Panc1 (cell line): ENCODE data around the gene ADAD1. TPM values are rescaled to one million over a fixed set of nuclear protein-coding genes. Genes with fewer than 3 reads are reported as not detected.

Source experiments
- ATAC-seq: fragments of 200-7000 bp; cut with Tn5 transposase; 2 replicates; pipeline ENCODE4 v1.9.1; 2020; ENCODE audit warnings: mild to moderate bottlenecking, moderate library complexity
- BruUV-seq: library from RNA; stranded (reverse); fragments of 400-500 nt; replicated peaks from 2 replicates; lab custom pipeline; 2021; lab: Mats Ljungman, UMichigan
- CTCF ChIA-PET: fragments of 300-600 bp; sonication (Branson Sonifier 250); formaldehyde crosslinking; loops from one replicate; lab custom pipeline; 2022; ENCODE audit warnings: antibody characterized with exemption; lab: Charles Lee
- POLR2A ChIA-PET: fragments of 300-600 bp; sonication (Branson Sonifier 250); formaldehyde crosslinking; loops from one replicate; lab custom pipeline; 2022; ENCODE audit warnings: antibody characterized with exemption; lab: Charles Lee
- DNase-seq: peaks from one replicate; pipeline ENCODE4 v3.0.0-alpha.2; 2010; ENCODE audit warnings: low read depth, low spot score
- H3K27ac ChIP-seq: 2 replicates; pipeline ENCODE4 v1.5.1; 2011; ENCODE audit warnings: mild to moderate bottlenecking, low read length, inconsistent platforms
- H3K27me3 ChIP-seq: fragments of 200-500 bp; sonication (Bioruptor generic); 2 replicates; pipeline ENCODE4 v1.6.0; 2014; ENCODE audit warnings: low read length, inconsistent platforms; ENCODE audit not compliant: control insufficient read depth, insufficient read depth
- H3K36me3 ChIP-seq: fragments of 200-500 bp; sonication (Bioruptor generic); 2 replicates; pipeline ENCODE4 v1.5.1; 2014; ENCODE audit warnings: inconsistent platforms, mild to moderate bottlenecking, low read length, moderate library complexity; ENCODE audit not compliant: control insufficient read depth, insufficient read depth
- H3K4me1 ChIP-seq: 2 replicates; pipeline ENCODE4 v1.5.1; 2011; ENCODE audit warnings: inconsistent platforms, mild to moderate bottlenecking, low read length, moderate library complexity; ENCODE audit not compliant: control insufficient read depth, insufficient read depth
- H3K4me3 ChIP-seq, 2 experiments: 2 replicates each; pipeline ENCODE4 v1.5.1; 2011 to 2012; ENCODE audit warnings: low read depth in 2 of 2, low read length in 2 of 2, mild to moderate bottlenecking in 2 of 2, inconsistent platforms in 1 of 2, moderate library complexity in 1 of 2
- H3K9me3 ChIP-seq: fragments of 200-500 bp; sonication (Bioruptor generic); 2 replicates; pipeline ENCODE4 v1.5.1; 2014; ENCODE audit warnings: low read depth, mild to moderate bottlenecking, inconsistent platforms, low read length, moderate library complexity; ENCODE audit not compliant: control insufficient read depth, insufficient read depth
- POLR2AphosphoS5 ChIP-seq: IDR thresholded peaks from 2 replicates; pipeline ENCODE4 v1.6.1; 2012; ENCODE audit warnings: mild to moderate bottlenecking, low read depth, low read length, moderate library complexity
- SIN3A ChIP-seq: IDR thresholded peaks from 2 replicates; pipeline ENCODE4 v1.6.1; 2012; ENCODE audit warnings: low read depth, mild to moderate bottlenecking, low read length, moderate library complexity, borderline replicate concordance; ENCODE audit not compliant: insufficient read depth
- TCF7L2 ChIP-seq: IDR thresholded peaks from 2 replicates; pipeline ENCODE4 v1.6.1; 2011; ENCODE audit warnings: mild to moderate bottlenecking, low read depth, low read length, inconsistent platforms
- in situ Hi-C: cut with HindIII; loops from 2 replicates; pipeline ENCODE4 v1.10.0; 2016; ENCODE audit warnings: low sequenced_read_pairs, low pct_unique_long_range_greater_than_20kb
- intact Hi-C: fragments of 100-400 bp; cut with micrococcal nuclease; formaldehyde crosslinking; loops from one replicate; pipeline ENCODE4 v1.10.0; 2022; ENCODE audit not compliant: unreplicated experiment
- total RNA-seq: library from RNA; stranded (reverse); gene quantifications from one replicate; pipeline ENCODE4 v1.2.1, GENCODE V29; 2021; ENCODE audit not compliant: unreplicated experiment
- TF ChIP-seq, protein P1 (sequence below): fragments of 450-650 bp; IDR thresholded peaks from 2 replicates; pipeline ENCODE4 v1.5.1; 2017; ENCODE audit warnings: mild to moderate bottlenecking
- TF ChIP-seq, protein P2 (sequence below), 2 experiments: IDR thresholded peaks; 2 replicates each; pipeline ENCODE4 v1.6.1; 2011 to 2012; ENCODE audit warnings: low read depth in 2 of 2, control low read depth in 1 of 2, low read length in 1 of 2, mild to moderate bottlenecking in 1 of 2, moderate library complexity in 1 of 2; ENCODE audit not compliant: insufficient read depth in 1 of 2

ADAD1 gene
- total RNA-seq, 1 experiment from 2014 or later = not detected

DNA sequence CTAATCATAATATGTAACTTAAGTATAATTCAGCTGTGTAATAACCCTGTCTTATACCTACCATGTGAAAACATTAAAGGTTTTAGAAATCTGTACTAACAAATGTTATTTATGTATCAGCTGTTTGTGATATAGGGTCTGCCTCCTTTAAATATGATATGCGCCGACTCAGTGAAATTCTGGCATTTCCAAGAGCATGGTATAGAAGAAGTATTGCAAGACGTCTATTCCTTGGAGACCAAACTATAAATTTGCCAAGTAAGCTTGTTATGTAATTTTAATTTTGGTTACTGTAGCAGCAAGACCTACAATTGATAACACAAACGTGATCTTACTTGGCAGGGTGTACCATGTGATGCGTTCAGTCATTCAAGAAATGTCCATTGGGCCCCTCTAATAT lies 32.3 kb upstream of the ADAD1 start:
- no peak for ATAC-seq
- H3K27me3 ChIP-seq = no peaks in the 10 kb centered on the region
- H3K27ac ChIP-seq = no peak overlapping the region
- H3K9me3 ChIP-seq = no peaks in the 10 kb centered on the region
- no peaks in the 10 kb centered on the region; the same call in 1 of the 2 replicates for H3K36me3 ChIP-seq
- POLR2A ChIA-PET = no interaction called here
- no peaks in the 10 kb centered on the region for H3K4me1 ChIP-seq
- TF ChIP-seq, protein P1, sequence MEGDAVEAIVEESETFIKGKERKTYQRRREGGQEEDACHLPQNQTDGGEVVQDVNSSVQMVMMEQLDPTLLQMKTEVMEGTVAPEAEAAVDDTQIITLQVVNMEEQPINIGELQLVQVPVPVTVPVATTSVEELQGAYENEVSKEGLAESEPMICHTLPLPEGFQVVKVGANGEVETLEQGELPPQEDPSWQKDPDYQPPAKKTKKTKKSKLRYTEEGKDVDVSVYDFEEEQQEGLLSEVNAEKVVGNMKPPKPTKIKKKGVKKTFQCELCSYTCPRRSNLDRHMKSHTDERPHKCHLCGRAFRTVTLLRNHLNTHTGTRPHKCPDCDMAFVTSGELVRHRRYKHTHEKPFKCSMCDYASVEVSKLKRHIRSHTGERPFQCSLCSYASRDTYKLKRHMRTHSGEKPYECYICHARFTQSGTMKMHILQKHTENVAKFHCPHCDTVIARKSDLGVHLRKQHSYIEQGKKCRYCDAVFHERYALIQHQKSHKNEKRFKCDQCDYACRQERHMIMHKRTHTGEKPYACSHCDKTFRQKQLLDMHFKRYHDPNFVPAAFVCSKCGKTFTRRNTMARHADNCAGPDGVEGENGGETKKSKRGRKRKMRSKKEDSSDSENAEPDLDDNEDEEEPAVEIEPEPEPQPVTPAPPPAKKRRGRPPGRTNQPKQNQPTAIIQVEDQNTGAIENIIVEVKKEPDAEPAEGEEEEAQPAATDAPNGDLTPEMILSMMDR = no peak
- TF ChIP-seq SIN3A = no peak
- TF ChIP-seq, protein P2, sequence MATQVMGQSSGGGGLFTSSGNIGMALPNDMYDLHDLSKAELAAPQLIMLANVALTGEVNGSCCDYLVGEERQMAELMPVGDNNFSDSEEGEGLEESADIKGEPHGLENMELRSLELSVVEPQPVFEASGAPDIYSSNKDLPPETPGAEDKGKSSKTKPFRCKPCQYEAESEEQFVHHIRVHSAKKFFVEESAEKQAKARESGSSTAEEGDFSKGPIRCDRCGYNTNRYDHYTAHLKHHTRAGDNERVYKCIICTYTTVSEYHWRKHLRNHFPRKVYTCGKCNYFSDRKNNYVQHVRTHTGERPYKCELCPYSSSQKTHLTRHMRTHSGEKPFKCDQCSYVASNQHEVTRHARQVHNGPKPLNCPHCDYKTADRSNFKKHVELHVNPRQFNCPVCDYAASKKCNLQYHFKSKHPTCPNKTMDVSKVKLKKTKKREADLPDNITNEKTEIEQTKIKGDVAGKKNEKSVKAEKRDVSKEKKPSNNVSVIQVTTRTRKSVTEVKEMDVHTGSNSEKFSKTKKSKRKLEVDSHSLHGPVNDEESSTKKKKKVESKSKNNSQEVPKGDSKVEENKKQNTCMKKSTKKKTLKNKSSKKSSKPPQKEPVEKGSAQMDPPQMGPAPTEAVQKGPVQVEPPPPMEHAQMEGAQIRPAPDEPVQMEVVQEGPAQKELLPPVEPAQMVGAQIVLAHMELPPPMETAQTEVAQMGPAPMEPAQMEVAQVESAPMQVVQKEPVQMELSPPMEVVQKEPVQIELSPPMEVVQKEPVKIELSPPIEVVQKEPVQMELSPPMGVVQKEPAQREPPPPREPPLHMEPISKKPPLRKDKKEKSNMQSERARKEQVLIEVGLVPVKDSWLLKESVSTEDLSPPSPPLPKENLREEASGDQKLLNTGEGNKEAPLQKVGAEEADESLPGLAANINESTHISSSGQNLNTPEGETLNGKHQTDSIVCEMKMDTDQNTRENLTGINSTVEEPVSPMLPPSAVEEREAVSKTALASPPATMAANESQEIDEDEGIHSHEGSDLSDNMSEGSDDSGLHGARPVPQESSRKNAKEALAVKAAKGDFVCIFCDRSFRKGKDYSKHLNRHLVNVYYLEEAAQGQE (IDR thresholded peaks at IDR 0.05; ENCODE audit: insufficient read depth in 1 of 2, low read depth in 2 of 2, low read length in 1 of 2) = no peak
- TF ChIP-seq POLR2AphosphoS5 = no peak
- no peak for TF ChIP-seq TCF7L2
- in situ Hi-C loops = no loop called here
- BruUV-seq = no TSS peak
- CTCF ChIA-PET = no interaction called here
- no peak for DNase-seq
- no peak overlapping the region for H3K4me3 ChIP-seq
- intact Hi-C loops = no loop called here

DNA sequence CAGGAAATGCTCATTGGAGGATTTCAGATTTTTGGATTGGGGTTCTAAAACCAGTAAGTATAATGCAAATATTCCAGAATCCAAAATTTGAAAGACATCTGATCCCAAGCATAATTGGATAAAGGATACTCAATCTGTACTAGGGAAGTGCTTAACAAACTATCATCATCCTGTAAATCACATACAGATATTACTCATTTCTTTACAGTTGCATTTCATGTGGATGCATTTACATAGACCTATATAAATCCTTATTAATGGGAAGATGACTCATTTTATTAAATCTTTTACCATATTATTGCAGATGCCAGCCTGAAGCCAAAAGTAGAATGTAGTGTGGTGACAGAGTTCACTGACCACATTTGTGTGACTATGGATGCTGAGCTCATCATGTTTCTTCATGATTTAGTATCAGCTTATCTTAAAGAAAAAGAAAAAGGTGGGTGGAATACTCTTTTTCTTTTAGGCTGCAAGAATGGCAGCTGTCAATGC lies 22.4 kb upstream of the ADAD1 start:
- in situ Hi-C loops (no loop called here), intact Hi-C loops (no loop called here)
- Histone ChIP-seq H3K4me1 (no peaks in the 10 kb centered on the region), H3K36me3 (no peaks in the 10 kb centered on the region), H3K4me3 (no peak overlapping the region), H3K9me3 (no peaks in the 10 kb centered on the region), H3K27ac (no peak overlapping the region), H3K27me3 (no peaks in the 10 kb centered on the region)
- no peak for ATAC-seq
- no peak for DNase-seq
- BruUV-seq = no TSS peak
- CTCF ChIA-PET = no interaction called here
- POLR2A ChIA-PET = no interaction called here
- TF ChIP-seq POLR2AphosphoS5 (no peak), SIN3A (no peak), TCF7L2 (no peak)
- TF ChIP-seq, protein P2 (IDR thresholded peaks at IDR 0.05; ENCODE audit: insufficient read depth in 1 of 2, low read depth in 2 of 2, low read length in 1 of 2) = no peak
- TF ChIP-seq, protein P1 = no peak
